HG03064 (cell line): ENCODE measurements around the gene TM4SF5.
"Not testable (repeated sequence)": the region's sequence is repeated elsewhere in the genome, so short reads cannot be mapped to it uniquely, and the experiment has no call there.

Experiments
- ATAC-seq: cut with Tn5 transposase; IDR thresholded peaks from one replicate; pipeline ENCODE4 v1.9.1; 2021; ENCODE audit warnings: low read depth; ENCODE audit not compliant: unreplicated experiment

TM4SF5 gene

GRCh38 chr17:4823373-4824089 is 51.8 kb downstream of the TM4SF5 start:
- ATAC-seq, result no peak

GRCh38 chr17:4827399-4827798 is 55.7 kb downstream of the TM4SF5 start:
- no peak for ATAC-seq

- not testable (repeated sequence) for ATAC-seq
Observed at GRCh38 chr17:4832829-4833177, 61.1 kb downstream of the TM4SF5 start.
